IPS-NIHi7 (cell line): ENCODE data around the gene MEPE.
"Not testable (repeated sequence)": the region's sequence is repeated elsewhere in the genome, so short reads cannot be mapped to it uniquely, and the experiment has no call there.

Source experiments
- DNase-seq: peaks from one replicate; pipeline ENCODE4 v3.0.0; 2012; ENCODE audit warnings: mixed read lengths; ENCODE audit errors: extremely low spot score

The MEPE gene

DNA sequence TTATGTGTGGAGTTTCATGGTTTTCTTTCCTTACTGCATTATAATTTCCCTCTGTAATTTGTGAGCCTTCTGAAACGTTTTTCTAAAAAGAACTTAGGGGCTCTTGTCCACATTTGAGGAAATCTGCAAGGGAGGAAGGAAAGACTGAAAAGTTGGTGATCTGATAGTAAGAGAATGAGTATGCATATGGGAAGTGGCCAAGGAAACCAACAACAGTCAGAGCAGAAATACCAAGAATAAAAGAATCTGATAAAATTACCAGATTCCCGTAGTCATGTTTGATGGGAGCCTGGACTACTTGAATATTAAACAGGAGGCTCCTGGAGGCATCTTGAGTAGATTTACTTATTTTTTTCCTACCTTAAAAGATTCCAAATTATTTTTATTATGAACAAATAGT is 50.1 kb downstream of the MEPE start:
- DNase-seq = no peak

DNA sequence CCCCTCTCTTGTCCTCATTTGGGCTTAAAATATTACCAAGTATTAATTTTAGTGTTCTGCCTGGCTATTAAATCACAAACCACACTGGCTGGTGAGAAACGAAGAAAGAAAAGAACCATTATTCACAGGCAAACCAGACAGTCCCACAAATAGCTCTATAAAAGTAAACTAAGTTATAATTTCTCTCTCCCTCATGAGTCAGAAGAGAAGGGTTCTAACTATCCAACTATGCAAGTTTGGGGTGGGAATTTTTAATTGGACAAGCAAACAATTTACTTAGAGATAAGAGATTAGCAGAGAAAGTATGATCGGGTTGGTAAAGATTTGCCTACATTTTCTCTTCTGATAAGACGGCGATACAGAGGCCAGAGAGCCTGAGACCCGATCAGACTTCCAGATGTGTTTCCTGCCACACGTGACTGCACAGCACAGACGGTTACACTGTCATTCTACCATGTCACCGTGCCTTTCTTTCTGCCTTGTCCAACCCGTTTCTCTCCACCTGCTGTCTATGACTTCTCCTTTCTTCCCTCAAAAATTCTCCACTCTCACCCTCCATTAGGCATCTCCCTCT is 52.3 kb downstream of the MEPE start:
- no peak for DNase-seq

DNA sequence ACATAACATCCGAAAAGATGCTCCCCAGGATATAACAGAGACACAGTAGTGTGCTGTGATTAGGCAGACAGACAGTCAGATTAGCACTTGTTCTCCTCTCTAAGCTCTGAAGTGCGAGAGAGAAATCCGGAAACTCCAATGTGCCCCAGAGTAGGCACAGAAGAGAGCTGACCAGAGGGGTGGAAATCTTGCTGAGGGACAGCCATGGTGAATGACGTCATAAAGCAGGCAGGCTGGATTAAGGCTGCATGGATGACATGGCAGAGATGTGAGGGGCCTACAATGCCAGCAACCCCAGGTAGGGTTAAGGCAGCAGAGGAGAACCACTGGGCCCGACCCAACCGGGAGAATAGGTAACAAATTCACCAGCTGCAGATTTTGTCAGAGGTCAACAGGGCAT is 53.3 kb downstream of the MEPE start:
- no peak for DNase-seq

DNA sequence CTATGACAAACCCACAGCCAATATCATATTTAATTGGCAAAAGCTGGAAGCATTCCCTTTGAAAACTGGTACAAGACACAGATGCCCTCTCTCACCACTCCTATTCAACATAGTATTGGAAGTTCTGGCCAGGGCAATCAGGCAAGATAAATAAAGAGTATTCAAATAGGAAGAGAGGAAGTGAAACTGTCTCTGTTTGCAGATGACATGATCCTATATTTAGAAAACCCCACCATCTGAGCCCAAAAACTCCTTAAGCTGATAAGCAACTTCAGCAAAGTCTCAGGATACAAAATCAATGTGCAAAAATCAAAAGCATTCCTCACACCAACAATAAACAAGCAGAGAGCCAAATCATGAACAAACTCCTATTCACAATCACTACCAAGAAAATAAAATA is 58.0 kb downstream of the MEPE start:
- DNase-seq = not testable (repeated sequence)

DNA sequence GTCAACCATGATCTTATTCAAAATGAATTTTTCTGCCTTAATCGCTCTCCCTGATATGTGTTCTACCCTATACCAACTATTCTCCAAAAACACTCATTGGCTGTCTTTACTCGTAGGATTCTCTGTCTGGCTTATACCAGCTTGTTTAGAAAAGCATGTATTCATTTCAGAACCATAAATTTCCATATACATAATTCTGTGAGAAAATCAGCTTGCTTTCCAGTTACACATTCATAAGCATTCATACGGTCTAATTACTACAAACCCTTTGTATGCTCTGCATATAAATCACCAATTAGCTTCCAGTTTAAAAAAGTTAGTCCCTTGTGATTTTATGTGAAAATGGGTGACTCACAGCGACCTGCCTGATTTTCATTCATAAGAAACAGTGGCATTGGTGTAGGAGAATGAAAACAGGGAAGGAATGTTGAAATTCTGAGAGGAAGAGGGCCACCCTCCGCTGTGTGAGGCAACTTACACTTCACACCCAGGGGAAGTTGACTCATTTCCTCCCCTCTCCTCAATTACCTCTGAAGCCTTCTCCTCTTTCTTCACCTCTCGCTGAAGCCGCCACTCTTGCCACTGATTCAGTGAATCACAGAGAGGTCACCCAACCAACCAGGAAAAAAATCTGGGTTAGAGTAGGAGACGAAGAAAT is 63.3 kb downstream of the MEPE start:
- peak; percentile 87 for DNase-seq
